Activated CD4-positive, alpha-beta T cell treated with anti-CD3 and anti-CD28 coated beads for 4 hours (primary cell): ENCODE results near the gene CRYAB.
"Not testable (repeated sequence)": the region's sequence is repeated elsewhere in the genome, so short reads cannot be mapped to it uniquely, and the experiment has no call there.

ENCODE experiments used
- DNase-seq, 2 donors: peaks; one replicate each; pipeline ENCODE4 v3.0.0-alpha.2; 2020

The CRYAB gene

DNA sequence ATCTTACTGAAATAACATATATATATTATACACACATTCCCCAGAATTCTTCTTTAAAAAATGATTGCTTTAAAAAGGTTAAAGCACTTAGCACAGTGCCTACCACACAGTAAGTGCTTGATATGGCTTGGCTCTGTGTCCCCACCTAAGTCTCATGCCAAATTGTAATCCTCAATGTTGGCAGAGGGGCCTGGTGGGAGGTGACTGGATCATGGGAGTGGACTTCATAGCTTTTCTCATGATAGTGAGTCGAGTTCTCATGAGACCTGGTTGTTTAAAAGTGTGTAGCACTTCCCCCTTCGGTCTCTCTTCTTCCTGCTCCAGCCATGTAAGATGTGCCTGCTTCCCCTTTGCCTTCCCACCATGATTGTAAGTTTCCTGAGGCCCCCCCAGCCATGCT is 6.2 kb downstream of the CRYAB start:
- DNase-seq: no peak

DNA sequence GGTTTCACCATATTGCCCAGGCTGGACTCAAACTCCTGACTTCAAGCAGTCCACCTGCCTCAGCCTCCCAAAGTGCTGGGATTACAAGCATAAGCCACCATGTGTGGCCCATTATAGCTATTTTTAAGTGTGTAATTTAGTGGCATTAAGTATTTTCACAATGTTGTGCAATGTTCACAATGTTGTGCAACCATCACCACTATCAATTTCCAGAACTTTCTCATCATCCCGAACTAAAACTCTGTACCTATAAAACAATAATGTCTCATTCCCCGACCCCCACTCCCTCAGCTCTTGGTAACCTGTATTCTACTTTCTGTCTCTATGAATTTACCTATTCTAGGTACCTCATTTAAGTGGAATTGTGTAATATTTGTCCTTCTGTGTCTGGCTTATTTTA is 24.7 kb downstream of the CRYAB start:
- no peak for DNase-seq

DNA sequence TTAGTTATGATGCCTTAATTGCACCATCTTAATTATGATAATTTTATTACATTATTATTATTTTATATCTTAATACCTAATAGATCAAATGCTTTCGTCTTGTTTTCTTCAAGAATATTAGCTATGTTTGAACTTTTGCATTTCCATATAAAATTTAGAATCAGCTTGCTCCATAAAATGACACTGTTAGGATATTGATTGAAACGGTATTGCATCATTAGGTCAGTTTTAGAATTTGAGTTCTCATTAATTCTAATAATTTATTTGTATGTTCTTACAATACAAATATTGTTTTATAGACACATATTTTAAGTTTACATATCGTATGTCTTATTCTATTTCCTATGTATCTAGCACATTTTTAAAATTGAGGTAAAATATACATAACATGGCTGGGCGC is 25.5 kb downstream of the CRYAB start:
- no peak for DNase-seq

DNA sequence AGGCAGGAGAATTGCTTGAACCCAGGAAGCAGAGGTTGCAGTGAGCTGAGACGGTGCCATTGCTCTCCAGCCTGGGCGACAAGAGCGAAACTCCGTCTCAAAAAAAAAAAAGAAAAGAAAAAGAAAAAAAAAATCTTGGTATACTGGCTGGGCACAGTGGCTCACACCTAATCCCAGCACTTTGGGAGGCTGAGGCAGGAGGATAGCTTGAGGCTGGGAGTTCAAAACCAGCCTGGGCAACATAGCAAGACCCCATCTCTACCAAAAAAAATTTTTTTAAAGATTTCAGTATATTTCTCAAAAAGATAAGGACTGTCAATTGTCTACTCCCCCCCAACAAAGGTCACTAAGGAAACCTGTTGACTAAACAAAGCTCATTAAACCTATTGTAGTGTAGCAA is 26.5 kb downstream of the CRYAB start:
- DNase-seq: not testable (repeated sequence)

DNA sequence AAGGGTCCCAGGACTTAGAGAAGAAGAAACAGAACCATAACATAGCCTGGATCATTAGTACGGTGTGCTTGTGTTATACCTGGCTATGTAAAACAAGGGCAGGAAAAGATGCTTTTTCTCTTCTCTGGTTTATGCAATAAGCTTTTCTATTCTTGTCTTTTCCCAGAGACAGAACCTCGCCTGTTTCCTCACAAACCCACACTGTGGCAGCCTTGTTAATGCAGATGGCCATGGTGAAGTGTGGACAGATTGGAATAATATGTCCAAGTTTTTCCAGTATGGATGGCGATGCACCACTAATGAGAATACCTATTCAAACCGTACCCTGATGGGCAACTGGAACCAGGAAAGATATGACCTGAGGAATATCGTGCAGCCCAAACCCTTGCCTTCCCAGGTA is 29.4 kb downstream of the CRYAB start:
- DNase-seq: no peak

DNA sequence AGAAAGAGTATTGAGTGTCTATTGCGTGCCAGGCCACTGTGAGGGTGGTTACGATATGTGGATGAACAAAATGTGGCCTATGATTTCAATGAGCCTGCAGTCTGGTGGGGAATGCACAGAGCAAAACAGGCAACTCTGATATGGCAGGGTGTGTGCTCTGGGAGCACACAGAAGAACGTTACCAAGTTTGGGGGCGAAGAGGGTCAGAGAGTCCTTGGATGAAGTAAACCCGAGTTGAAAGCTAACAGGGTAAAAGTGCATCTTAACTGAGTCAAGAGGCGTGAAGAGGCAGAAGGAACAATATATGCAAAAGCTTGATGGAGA is 32.0 kb downstream of the CRYAB start:
- no peak for DNase-seq

DNA sequence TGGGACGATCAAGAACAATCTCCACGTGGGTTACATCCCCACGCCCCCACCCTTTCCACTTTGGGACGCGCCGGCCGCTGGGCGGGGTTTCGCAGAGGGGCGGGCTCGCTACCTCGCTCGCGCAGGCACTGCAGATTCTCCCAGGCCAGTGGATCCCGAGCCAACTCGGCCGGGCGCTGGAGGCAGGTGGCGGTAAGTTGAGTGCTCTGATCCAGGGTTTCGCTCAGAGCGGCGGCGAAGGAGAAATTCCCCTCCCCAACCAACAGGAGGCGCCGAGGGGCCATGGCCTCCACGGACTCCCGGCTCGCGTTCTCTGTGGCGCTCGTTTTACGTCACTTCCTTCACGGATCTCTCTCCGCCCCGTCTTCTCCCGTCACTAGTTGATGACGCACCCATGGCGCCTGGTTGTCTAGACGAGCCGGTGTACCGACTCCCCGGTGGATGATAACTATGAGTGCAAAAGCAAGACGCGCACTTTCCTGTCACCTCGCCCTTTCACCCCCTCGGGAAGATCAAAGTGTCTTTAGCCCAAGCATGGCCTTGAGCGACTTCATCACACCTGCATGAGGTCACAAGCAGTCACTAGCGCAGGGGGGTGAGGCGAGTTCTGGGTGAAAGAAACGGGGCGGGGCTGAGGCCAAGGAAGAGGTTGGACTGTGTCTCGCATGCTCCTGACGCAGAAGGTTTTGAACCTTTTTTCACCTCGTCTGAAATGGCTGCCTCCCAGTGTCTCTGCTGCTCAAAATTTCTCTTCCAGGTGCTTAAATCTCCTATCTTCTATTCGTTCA is 32.5 kb downstream of the CRYAB start, which contains the start of the genes CFAP68 and FDXACB1:
Gene CFAP68, plus strand, starts transcription at position 693 of the 788 bp plus-strand sequence. Its CDS starts 20 bp downstream, at position 713.
Gene FDXACB1, minus strand, starts transcription at position 317 of the 788 bp plus-strand sequence. Its CDS starts 33 bp downstream, at position 284.
- peak; percentile 95 for DNase-seq

DNA sequence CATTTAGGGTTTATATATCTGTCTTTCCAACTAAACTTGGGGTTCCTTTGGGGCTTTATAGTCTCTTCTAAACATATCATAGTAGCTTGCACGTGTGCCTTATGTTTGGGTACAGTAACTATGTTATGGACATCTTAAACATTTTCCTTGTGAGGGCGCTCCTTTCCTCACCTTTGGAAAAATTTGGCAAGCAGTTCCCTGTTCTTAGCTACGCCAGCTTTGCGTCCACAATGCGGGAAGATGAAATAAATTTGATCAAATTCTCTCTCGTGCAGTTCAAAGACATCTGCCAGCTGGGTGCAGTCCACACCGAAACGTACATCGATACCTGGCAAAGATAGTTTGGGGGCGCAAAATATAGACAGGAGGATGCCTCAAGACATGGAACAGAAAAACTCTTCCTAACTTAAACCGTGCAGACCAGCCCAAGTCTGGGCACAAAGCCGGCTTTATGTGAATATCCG is 33.2 kb downstream of the CRYAB start:
- no peak for DNase-seq

DNA sequence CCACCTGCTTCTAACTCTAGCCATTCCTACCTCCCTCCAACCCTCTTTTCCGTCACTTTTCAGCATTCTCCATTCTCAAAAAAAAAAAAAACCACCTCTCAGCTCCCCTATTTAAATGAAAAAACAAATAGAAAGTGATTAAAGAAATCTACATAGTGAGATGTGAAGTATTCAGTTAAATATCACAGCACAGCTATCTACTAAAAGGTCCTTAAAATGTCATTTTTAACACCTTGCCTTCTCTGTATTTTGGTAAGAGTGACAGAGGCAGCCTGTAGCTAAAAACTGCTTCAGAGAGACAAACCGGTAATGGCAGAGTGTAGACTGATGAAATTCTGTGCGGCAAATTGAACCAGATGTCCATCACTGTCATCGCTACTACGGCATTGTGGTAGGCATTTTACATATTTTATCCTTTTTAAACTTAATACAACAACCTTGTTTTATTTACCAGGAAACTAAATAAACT is 39.8 kb downstream of the CRYAB start:
- DNase-seq: no peak

DNA sequence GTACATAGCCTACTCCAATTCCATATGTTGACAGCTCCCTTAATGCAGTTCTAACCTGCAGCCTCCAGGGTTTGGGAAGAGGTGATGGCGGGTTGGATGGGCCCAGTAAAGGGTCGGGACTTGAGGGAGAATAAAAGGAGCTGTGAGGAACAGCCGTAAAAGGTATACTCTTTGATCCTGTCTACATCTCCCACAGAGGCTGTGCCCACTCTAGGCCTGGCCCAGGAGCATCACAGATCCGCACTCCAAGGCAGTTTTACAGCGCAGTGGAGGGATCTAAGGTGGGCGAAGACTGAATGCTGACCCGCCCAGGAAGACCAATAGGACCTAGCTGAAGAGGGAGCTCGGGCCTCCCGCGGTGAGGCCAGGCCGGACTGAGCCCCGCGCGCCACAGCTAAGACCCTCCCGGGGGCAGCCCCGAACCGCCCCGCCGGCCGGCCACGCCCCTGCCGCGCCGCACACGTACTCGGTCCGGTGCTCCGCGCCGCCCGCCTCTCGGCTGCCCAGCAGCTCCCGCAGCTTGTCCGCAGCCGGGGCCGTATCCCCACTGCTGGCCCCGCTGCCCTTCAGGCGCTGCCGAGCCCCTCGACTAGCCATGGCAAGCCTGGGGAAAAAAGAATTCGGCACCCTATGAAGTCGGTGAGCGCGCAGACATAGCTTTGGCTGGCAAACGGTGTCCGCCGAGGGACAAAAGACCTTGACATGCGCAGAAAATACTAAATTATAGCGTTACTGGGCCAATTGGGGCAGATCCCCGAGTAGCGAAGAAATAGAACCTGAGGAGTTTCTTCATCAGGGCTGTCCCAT is 40.5 kb downstream of the CRYAB start, which contains the start of gene ALG9:
Gene ALG9, minus strand, starts transcription at position 696 of the 807 bp plus-strand sequence. Its CDS starts 99 bp downstream, at position 597.
- DNase-seq: peak; percentile 85 to 93

DNA sequence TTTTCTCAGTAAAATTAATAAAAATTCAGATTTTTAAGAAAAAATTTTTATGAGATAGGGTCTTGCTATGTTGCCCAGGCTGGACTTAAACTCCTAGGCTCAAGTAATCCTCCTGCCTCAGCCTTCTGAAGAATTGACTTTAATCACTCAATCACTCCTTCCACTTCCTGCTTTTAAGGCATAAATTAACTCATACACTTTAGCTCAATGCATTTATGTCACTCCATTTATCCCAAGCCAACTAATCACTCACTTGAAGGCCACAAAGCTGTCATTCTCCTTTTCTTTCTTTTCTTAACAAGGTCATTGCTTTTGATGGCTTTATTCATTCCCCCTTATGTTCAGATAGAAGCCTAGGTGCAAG is 41.1 kb downstream of the CRYAB start:
- DNase-seq: no peak

DNA sequence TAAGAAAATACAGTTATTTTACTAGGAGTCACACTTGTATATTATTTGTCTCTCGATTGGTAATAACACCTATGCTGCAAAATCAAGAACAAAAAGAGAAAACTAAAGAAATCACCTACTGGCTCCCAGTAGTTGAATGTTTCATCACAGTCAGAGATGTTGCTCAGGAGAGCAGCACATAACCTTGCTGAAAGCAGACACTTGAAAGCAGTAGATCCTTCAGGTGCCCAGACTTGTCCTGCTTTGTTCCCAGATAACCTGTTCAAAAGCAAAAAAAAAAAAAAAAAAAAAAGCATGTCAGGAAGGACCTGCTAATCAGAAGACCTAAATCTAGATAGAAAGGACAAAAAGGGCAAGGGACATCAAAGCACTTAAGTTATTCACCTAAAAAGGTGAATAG is 41.5 kb downstream of the CRYAB start:
- DNase-seq: no peak

DNA sequence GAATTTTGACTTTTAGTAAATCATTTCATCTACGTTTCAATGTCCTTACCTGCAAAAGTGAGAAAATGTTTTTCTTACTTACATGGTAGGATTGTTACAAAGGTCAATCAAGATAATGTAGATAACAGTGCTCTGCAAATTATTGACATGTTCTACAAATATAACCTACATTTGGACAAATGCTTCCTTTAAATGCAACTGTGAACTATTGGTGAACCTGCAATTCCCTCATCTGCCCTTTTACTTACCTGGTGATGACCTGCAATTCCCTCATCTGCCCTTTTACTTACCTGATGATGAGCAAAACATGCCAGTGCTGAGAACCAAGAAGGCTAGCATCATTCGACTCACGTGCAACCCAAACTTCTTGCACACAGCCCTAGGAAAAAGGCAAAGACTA is 51.3 kb downstream of the CRYAB start:
- DNase-seq: no peak
